ES-I3 (cell line): ENCODE results near the gene SHISA5.
A peak's percentile ranks its signal among the peaks of the same experiment; 100 is the strongest.
"Not testable (repeated sequence)": the region's sequence is repeated elsewhere in the genome, so short reads cannot be mapped to it uniquely, and the experiment has no call there.

Source experiments
- H3K36me3 ChIP-seq: 2 replicates; pipeline ENCODE4 v1.6.1; 2013; ENCODE audit warnings: mild to moderate bottlenecking, low read length, control low read depth, moderate library complexity; ENCODE audit not compliant: insufficient read depth
- H3K4me1 ChIP-seq: 2 replicates; pipeline ENCODE4 v1.6.1; 2013; ENCODE audit warnings: mild to moderate bottlenecking, control low read depth, low read length; ENCODE audit not compliant: insufficient read depth
- H3K9ac ChIP-seq: 2 replicates; pipeline ENCODE4 v1.6.1; 2013; ENCODE audit warnings: low read depth, mild to moderate bottlenecking, low read length, moderate library complexity
- H3K9me3 ChIP-seq: 2 replicates; pipeline ENCODE4 v1.6.1; 2013; ENCODE audit warnings: mild to moderate bottlenecking, low read length, moderate library complexity; ENCODE audit not compliant: control insufficient read depth, insufficient read depth

Gene SHISA5

GRCh38 chr3:48476426-48477053 lies 27.4 kb downstream of the SHISA5 start:
- H3K4me1 ChIP-seq = peaks cover 14% of the 10 kb centered on the region
- no peaks in the 10 kb centered on the region for H3K36me3 ChIP-seq
- no peak overlapping the region for H3K9ac ChIP-seq
- H3K9me3 ChIP-seq = no peaks in the 10 kb centered on the region

GRCh38 chr3:48475188-48475587 lies 28.8 kb downstream of the SHISA5 start:
- no peaks in the 10 kb centered on the region for H3K36me3 ChIP-seq
- H3K4me1 ChIP-seq = peaks cover 14% of the 10 kb centered on the region
- H3K9me3 ChIP-seq = no peaks in the 10 kb centered on the region
- no peak overlapping the region for H3K9ac ChIP-seq

GRCh38 chr3:48474619-48475018 lies 29.4 kb downstream of the SHISA5 start:
- no peaks in the 10 kb centered on the region for H3K36me3 ChIP-seq
- no peaks in the 10 kb centered on the region for H3K9me3 ChIP-seq
- H3K4me1 ChIP-seq = peaks cover 14% of the 10 kb centered on the region
- H3K9ac ChIP-seq = no peak overlapping the region

GRCh38 chr3:48474031-48474430 lies 29.9 kb downstream of the SHISA5 start:
- H3K9me3 ChIP-seq, H3K36me3 ChIP-seq, H3K9ac ChIP-seq: not testable (repeated sequence)
- H3K4me1 ChIP-seq = peaks cover 14% of the 10 kb centered on the region

GRCh38 chr3:48473617-48473952 lies 30.4 kb downstream of the SHISA5 start:
- Histone ChIP-seq H3K9ac (no peak overlapping the region), H3K4me1 (peaks cover 14% of the 10 kb centered on the region), H3K36me3 (no peaks in the 10 kb centered on the region), H3K9me3 (no peaks in the 10 kb centered on the region)

- H3K9ac ChIP-seq = peak overlapping the region; percentile 81
- no peaks in the 10 kb centered on the region for H3K9me3 ChIP-seq
- no peaks in the 10 kb centered on the region for H3K36me3 ChIP-seq
- peaks cover 14% of the 10 kb centered on the region for H3K4me1 ChIP-seq
Measured at GRCh38 chr3:48472923-48473616, 30.9 kb downstream of the SHISA5 start.

GRCh38 chr3:48472673-48472922 lies 31.4 kb downstream of the SHISA5 start:
- H3K9ac ChIP-seq = peak overlapping the region; percentile 81
- peaks cover 14% of the 10 kb centered on the region for H3K4me1 ChIP-seq
- peaks cover 4% of the 10 kb centered on the region for H3K36me3 ChIP-seq
- H3K9me3 ChIP-seq = no peaks in the 10 kb centered on the region

GRCh38 chr3:48470286-48470685 lies 33.7 kb downstream of the SHISA5 start:
- Histone ChIP-seq H3K4me1 (peaks cover 20% of the 10 kb centered on the region), H3K9me3 (no peaks in the 10 kb centered on the region), H3K9ac (no peak overlapping the region), H3K36me3 (peaks cover 7% of the 10 kb centered on the region)

GRCh38 chr3:48469046-48469915 lies 34.7 kb downstream of the SHISA5 start:
- H3K9ac ChIP-seq = no peak overlapping the region
- no peaks in the 10 kb centered on the region for H3K9me3 ChIP-seq
- H3K4me1 ChIP-seq = peaks cover 15% of the 10 kb centered on the region; the same call in 1 of the 2 replicates
- H3K36me3 ChIP-seq = peaks cover 7% of the 10 kb centered on the region

GRCh38 chr3:48468329-48468731 lies 35.6 kb downstream of the SHISA5 start:
- H3K36me3 ChIP-seq = peaks cover 7% of the 10 kb centered on the region
- H3K4me1 ChIP-seq = peaks cover 10% of the 10 kb centered on the region; the same call in 1 of the 2 replicates
- H3K9me3 ChIP-seq = no peaks in the 10 kb centered on the region
- no peak overlapping the region for H3K9ac ChIP-seq

GRCh38 chr3:48467473-48468267 lies 36.3 kb downstream of the SHISA5 start:
- H3K9ac ChIP-seq = no peak overlapping the region
- H3K4me1 ChIP-seq = peaks cover 10% of the 10 kb centered on the region; the same call in 1 of the 2 replicates
- peaks cover 7% of the 10 kb centered on the region for H3K36me3 ChIP-seq
- H3K9me3 ChIP-seq = no peaks in the 10 kb centered on the region

- Histone ChIP-seq H3K9ac (no peak overlapping the region), H3K9me3 (no peaks in the 10 kb centered on the region), H3K36me3 (peaks cover 7% of the 10 kb centered on the region), H3K4me1 (peaks cover 10% of the 10 kb centered on the region; the same call in 1 of the 2 replicates)
Measured at GRCh38 chr3:48467110-48467454, 36.9 kb downstream of the SHISA5 start.

- H3K36me3 ChIP-seq = peaks cover 7% of the 10 kb centered on the region
- no peaks in the 10 kb centered on the region for H3K9me3 ChIP-seq
- H3K9ac ChIP-seq = peak overlapping the region; percentile 21; the same call in 1 of the 2 replicates
- H3K4me1 ChIP-seq = peaks cover 10% of the 10 kb centered on the region; the same call in 1 of the 2 replicates
Measured at GRCh38 chr3:48466386-48467109, 37.4 kb downstream of the SHISA5 start.
